GM19328 (cell line): ENCODE data around the gene SLC25A43.
"Not testable (repeated sequence)": the region's sequence is repeated elsewhere in the genome, so short reads cannot be mapped to it uniquely, and the experiment has no call there.

ENCODE experiments used
- ATAC-seq: cut with Tn5 transposase; IDR thresholded peaks from one replicate; pipeline ENCODE4 v1.9.1; 2021; ENCODE audit warnings: mild to moderate bottlenecking, moderate library complexity; ENCODE audit not compliant: unreplicated experiment

Gene SLC25A43

DNA sequence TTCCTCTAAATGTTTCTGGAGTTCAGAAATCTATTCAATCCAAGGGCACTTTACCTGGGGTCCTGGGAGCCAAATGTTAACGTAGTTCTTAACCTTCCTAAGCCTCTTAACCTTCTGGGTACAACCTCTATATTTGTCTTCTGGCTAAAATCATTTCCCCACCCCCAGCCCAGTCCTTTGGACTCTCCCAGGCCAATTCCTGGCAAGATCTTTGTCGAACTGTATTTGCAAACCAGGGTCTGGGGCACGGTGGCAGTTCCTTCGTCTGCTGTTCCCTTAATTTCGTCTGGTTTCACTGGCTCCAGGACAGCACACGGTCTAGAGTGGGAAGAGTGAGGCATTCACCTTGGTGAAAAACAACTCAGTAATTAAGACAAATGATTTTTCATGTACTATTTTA is 68.3 kb downstream of the SLC25A43 start:
- no peak for ATAC-seq

DNA sequence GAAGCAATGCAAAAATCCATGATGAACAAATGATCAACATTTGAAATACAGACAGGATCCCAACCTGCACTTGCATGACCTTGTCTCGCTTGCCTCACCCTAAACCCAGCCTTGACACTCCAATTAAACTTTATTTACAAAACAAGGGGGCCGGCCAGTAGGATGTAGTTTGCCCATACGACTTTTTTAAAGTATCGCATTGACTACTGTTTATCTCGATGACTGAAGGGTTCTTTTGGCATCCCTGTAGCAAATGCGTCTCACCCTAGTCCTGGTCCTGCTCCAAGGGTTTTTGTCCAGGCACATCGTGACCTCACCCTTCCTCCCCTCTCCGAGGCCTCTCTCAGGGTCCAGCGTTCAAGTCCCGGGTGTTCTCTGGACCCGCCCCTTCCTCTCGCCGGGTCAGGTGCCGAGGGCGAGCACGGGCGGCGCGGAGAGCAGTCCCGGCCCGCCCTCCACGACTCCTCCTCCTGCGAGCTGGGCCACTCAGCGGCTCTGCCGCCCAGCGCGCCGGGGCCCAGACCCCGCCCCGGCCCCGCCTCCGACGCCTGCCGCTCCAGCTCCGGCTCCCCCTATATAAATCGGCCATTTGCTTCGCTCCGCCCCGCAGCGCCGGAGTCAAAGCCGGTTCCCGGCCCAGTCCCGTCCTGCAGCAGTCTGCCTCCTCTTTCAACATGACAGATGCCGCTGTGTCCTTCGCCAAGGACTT is 68.9 kb downstream of the SLC25A43 start, which contains the start of gene SLC25A5:
TSS of gene SLC25A5 (plus strand) at position 603 of the 709 bp plus-strand sequence. CDS start at position 675, 72 bp downstream.
- peak; percentile 85 for ATAC-seq

DNA sequence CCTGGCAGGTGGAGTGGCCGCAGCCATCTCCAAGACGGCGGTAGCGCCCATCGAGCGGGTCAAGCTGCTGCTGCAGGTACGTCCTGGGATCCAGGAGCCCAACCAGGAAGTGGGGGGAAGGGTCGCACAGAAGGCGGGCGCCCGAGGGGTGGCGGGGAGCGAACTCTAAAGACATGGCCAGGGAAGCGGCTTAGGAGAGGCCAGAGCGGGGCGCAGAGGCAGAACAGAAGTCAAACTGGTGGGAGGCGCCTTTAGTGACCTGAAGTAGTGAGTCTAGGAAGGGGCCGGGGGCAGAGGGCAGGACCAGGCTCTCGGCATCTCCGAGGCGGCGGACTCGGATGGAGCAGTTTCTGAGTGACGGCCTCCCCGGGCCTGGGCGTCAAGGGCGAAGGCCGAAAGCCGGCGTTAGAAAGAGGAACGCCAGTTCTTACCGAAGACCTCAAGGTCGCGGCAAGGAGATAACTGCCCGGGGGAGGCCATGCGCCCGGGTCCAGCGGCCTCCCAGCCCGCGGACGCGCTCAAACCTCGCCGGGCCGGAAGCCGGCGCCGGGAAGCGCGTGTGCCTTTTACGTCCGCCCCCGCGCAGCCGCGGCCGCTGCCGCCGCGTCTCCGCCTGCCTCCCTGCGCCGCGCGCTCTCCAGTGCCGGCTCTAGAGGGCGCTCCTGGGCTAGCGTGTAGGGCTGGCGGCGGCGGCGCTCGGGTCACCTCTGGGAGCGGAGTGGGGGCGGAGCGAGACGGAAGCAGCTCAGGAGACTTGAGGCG is 69.6 kb downstream of the SLC25A43 start:
- ATAC-seq = peak; percentile 55

GRCh38 chrX:119469313-119469635 is 70.1 kb downstream of the SLC25A43 start:
- ATAC-seq = no peak

DNA sequence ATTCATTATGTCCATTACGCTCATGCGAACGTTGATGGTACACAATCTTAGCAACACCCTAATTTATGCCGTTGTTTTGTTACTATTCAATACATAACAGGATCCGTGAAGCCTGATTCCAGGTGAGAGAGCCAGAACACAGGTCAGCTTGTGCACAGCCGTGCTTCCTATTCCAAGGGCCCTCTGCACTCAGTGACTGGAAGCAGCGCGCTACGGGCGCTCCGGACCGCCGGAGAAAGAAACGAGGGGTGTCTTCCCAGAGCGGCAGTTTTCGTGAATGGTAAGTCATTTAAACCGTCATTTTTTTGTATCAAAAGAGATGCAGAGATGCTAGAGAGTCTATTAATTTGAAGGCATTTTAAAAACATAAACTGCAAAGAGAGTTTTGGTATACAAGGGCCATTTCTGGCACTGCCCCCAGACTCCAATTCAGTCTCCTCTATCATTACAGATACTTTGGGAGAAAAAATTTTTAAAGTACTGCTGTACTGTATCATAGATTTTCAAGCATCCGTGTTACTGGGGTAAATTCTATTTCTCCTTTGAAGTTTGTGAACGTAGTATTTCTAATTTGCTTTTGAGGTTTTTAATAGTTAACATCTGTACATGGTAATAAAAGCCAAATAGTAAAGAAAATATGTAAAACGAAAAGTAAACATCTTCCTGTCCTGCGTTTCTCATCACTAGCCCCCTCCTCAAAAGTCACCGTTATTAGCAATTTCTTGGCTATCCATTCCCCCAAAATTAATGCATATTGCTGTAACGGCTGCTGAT is 75.7 kb downstream of the SLC25A43 start:
- no peak for ATAC-seq

GRCh38 chrX:119475389-119476101 is 76.4 kb downstream of the SLC25A43 start:
- no peak for ATAC-seq

GRCh38 chrX:119477812-119478232 is 78.7 kb downstream of the SLC25A43 start:
- no peak for ATAC-seq

- ATAC-seq = no peak
Observed at GRCh38 chrX:119478504-119478903, 79.4 kb downstream of the SLC25A43 start.

DNA sequence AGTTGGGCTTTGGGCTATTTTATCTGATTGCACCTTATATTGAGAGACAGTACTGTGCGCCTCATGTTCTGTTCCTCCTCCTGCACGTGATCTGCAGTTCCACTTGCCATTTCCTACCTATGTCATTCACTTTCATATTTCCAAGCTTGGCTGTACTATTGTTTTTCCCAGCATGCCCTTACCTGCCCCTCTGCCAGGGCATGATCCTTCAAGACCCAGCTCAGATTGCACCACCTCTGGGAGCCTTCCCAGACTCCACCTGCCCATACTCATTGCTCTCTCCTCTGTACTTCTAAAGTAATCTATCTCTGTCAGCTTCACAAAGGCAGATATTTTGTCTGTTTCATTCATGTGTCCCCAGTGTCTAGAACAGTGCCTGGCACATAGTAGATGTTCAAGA is 80.7 kb downstream of the SLC25A43 start:
- no peak for ATAC-seq

DNA sequence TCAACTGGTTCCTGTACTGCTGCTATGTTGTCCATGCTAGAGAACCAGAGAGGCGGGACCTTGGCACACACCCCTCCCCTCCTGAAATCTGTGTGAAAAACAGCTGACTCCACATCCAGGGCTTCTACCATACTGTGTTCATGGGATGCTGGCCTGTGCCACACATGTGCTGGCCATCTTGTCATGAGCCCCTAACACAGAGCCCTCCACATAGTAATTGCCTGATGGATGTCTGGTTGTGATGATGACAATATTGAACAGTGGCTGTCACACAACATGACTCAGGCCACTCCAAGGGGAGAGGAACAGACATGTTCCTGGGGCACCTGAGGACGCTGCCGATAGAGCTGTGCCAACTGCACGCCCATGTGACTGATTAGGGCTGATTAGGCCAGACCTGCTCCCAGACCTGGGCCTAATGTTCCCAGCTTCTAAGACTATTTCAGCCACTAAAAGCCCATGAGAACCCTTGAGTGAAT is 82.2 kb downstream of the SLC25A43 start:
- no peak for ATAC-seq

GRCh38 chrX:119482041-119482440 is 82.9 kb downstream of the SLC25A43 start:
- ATAC-seq = no peak

- peak; percentile 77 for ATAC-seq
Observed at GRCh38 chrX:119482481-119483480, 83.6 kb downstream of the SLC25A43 start.

DNA sequence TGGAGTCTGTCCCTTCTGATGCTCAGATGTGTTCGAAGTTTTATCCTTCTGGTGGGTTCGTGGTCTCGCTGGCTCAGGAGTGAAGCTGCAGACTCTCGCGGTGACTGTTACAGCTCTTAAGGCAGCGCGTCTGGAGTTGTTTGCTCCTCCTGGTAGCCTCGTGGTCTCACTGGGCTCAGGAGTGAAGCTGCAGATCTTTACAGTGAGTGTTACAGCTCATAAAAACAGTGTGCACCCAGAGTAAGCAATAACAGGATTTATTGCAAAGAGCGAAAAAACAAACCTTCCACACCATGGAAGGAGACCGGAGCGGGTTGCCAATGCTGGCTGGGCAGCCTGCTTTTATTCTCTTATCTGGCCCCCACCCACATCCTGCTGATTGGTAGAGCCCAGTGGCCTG is 87.6 kb downstream of the SLC25A43 start:
- ATAC-seq = no peak

DNA sequence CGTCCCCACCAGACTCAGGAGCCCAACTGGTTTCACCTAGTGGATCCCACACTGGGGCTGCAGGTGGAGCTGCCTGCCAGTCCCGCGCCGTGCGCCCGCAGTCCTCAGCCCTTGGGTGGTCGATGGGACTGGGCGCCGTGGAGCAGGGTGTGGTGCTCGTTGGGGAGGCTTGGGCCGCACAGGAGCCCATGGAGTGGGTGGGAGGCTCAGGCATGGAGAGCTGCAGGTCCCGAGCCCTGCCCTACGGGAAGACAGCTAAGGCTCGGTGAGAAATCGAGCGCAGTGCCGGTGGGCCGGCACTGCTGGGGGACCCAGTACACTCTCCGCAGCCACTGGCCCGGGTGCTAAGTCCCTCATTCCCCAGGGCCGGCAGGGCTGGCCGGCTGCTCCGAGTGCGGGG is 88.6 kb downstream of the SLC25A43 start:
- ATAC-seq = not testable (repeated sequence)

DNA sequence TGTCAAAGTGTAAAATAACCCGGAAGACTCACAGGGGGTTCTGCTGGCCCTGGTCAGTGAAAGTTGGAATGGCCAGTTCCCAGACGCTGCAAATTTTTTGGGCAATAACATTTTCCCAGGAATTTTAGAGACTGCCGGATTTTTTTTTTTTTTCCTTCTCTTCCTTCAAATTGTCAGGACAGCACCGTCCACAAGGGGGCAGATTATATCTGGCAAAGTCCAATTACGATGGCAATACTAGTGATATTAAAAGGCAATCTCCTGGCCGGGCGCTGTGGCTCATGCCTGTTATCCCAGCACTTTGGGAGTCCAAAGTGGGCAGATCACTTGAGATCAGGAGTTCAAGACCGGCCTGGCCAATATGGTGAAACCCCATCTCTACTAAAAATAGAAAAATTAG is 89.6 kb downstream of the SLC25A43 start:
- ATAC-seq = no peak

DNA sequence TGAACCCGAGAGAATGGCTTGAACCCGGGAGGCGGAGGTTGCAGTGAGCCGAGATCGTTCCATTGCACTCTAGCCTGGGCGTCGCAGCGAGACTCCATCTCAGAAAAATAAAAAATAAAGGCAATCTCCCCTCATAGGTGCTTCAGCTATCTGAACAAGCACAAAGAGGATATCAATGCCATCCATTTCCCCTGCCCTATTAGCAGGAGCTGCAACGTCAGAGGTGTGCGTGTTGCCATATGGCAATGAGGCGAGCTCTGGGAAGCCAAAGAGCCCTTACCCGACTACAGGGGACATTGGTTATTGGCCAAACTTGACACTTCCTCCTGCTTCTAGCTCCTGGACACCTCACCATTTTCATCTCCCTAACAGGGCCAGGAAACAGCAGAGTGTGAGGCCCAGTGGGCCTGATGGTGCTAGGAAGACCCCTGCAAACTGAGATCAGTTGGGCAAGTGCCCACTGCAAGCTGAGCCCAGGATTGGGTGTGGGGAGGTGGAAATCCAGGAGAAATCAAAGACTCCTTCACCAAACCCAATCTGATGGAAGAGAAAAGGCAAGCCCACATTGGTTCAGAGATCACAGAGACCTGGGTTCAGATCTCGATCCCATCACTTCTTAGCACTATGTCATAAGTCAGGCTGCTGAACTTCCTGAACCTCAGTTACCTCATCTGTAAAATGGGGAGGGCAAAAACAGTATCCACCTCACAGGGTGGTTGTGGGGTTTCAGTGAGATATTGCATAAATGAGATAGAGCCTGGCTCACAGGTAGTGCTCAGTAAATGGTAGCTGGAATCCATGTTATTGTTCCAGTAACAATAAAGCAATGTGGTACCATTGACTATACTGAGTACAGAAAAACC is 90.3 kb downstream of the SLC25A43 start:
- ATAC-seq = no peak

DNA sequence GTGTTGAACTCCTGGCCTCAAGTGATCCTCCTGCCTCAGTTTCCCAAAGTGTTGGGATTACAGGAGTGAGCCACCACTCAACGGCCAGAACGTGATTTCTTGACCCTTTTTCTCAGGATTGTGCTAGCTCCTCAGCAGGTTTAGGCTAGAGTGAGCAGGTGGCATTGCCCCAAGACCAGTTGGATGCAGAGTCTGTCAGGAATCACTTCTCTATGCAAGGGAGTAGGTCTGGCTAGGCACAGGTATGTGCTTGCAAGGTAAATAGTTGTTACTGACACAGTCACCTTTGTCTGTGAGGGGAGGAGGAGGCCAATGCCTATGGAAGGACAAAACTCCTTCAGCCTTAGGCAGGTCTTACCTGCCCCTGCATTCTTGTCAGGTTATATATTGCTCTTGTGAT is 93.3 kb downstream of the SLC25A43 start:
- no peak for ATAC-seq

DNA sequence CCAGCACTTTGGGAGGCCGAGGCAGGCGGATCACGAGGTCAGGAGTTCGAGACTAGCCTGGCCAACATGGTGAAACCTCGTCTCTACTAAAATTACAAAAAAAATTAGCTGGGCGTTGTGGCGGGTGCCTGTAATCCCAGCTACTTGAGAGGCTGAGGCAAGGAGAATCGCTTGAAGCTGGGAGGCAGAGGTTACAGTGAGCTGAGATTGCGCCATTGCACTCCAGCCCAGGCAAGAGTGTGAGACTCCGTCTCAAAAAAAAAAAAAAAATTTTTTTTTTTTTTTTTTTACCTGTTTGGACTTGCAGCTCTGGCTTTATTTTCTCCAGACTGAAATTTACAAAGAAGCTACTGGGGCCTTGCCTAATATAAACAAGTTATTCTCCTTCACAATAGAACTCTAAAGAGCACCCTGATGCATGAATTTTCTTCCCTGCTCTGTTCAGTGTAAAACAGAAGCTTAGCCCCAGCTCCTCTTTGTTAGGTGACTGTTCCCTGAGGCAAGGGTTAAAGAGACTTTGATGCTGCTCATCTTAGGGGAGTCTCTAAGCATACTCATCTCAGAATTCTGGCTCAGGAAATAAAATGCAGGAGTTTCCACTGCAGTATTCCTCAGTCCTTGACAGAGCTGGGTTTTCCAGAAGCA is 94.8 kb downstream of the SLC25A43 start:
- not testable (repeated sequence) for ATAC-seq
